MG63 (cell line): ENCODE data around the gene RNU2-1. TPM values are rescaled to one million over a fixed set of nuclear protein-coding genes. Genes with fewer than 3 reads are reported as not detected.
A peak's percentile ranks its signal among the peaks of the same experiment; 100 is the strongest.
"Not testable (repeated sequence)": the region's sequence is repeated elsewhere in the genome, so short reads cannot be mapped to it uniquely, and the experiment has no call there.

Experiments used
- DNase-seq: peaks from one replicate; pipeline ENCODE4 v3.0.0-alpha.2; 2020
- H3K27me3 ChIP-seq: fragments of 250-450 bp; sonication (Bioruptor Pico); 2 replicates; pipeline ENCODE4 v1.5.1; 2020; ENCODE audit warnings: mild to moderate bottlenecking, moderate library complexity
- H3K36me3 ChIP-seq: fragments of 250-450 bp; sonication (Bioruptor Pico); 2 replicates; pipeline ENCODE4 v1.5.1; 2020; ENCODE audit warnings: mild to moderate bottlenecking, moderate library complexity
- H3K4me3 ChIP-seq: fragments of 250-450 bp; sonication (Bioruptor Pico); 2 replicates; pipeline ENCODE4 v1.5.1; 2020; ENCODE audit warnings: mild to moderate bottlenecking, moderate library complexity
- H3K9me3 ChIP-seq: fragments of 250-450 bp; sonication (Bioruptor Pico); 2 replicates; pipeline ENCODE4 v1.5.1; 2020; ENCODE audit warnings: mild to moderate bottlenecking, moderate library complexity
- total RNA-seq: library from RNA; depleted of rRNA; stranded (reverse); fragments of >200 nt; shearing (Covaris generic); gene quantifications from 2 replicates; pipeline ENCODE4 v1.2.3, GENCODE V29; 2014; ENCODE audit warnings: low replicate concordance

Gene RNU2-1
- total RNA-seq, 1 experiment from 2014 or later: not detected

DNA sequence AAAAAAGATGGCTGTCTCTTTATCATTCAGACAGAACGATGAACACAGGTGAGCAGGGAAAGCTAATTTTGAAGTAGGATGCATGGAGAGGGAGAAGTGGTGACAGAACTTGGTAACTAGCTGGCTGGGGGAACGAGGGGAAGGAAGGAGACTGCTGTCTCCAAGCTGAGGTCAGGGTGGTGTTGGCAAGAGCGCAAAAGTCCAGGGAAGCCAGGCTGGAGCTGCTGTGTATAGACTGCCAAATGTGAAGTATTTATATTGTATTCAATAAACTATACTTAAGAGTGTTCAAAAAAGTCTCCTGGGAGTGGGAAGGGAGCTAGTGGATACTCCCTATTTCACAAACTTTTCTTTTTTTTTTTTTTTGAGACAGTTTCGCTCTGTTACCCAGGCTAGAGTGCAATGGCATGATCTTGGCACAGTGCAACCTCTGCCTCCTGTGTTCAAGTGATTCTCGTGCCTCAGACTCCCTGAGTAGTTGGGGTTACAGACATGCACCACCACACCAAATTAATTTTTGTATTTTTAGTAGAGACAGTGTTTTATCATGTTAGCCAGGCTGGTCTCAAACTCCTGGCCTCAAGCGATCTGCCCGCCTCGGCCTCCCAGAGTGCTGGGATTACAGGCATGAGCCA lies 13.9 kb downstream of the RNU2-1 start:
- H3K36me3 ChIP-seq: peaks cover 3% of the 10 kb centered on the region; the same call in 1 of the 2 replicates

DNA sequence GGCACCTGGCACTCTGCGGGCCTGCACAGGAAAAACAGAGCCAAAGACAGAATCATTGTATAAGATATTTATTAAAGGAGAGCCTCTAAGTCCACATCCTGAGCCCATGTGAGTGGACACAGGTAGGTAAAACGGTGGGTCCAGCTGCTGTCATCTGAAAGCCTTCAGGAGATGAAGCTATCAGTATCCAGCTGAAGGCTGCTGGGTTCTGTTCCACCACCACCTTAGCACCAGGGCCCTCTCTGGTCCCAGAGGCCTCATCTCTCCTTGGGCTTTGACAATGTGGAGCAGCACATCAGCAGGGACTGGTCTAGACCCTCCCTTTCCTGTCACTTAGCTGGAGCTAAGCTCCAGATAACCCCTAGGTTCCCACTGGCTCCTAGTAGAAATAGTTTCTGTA lies 14.8 kb downstream of the RNU2-1 start:
- Histone ChIP-seq H3K27me3 (no peaks in the 10 kb centered on the region), H3K4me3 (no peak overlapping the region), H3K9me3 (no peaks in the 10 kb centered on the region), H3K36me3 (peaks cover 3% of the 10 kb centered on the region; the same call in 1 of the 2 replicates)
- DNase-seq: no peak

More for the DNA sequence above, 13.9 kb downstream of the RNU2-1 start:
- Histone ChIP-seq H3K9me3 (no peaks in the 10 kb centered on the region), H3K4me3 (no peak overlapping the region), H3K27me3 (no peaks in the 10 kb centered on the region)
- DNase-seq: no peak

DNA sequence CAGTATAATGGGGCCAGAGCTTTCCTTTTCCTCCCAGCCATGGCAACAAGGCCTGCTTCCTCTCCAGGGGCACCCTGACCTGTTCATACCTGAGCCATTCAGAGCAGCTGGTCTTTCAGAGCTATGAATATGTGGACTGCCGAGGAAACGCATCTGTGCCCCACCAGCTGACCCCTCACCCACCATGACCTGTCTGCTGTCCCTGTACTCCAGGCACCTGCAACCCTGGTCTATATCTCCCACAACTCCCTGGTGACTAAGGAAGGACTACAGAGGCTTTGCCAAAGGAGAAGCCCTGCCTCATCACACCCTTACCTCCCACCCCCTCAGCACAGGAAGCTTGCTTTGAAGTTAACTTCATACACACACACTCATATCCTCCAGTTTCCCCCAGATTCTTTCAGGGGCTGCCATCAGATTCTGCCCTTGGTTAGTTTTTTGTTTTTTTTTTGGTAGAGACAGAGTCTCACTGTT lies 16.1 kb downstream of the RNU2-1 start:
- Histone ChIP-seq H3K4me3 (no peak overlapping the region), H3K9me3 (no peaks in the 10 kb centered on the region), H3K36me3 (peaks cover 6% of the 10 kb centered on the region), H3K27me3 (no peaks in the 10 kb centered on the region)
- DNase-seq: no peak

GRCh38 chr17:43216762-43217613 lies 16.8 kb downstream of the RNU2-1 start:
- H3K27me3 ChIP-seq: no peaks in the 10 kb centered on the region
- DNase-seq: no peak
- peaks cover 6% of the 10 kb centered on the region for H3K36me3 ChIP-seq
- no peak overlapping the region for H3K4me3 ChIP-seq
- H3K9me3 ChIP-seq: no peaks in the 10 kb centered on the region

- H3K27me3 ChIP-seq: no peaks in the 10 kb centered on the region
- H3K4me3 ChIP-seq: no peak overlapping the region
- DNase-seq: no peak
- peaks cover 7% of the 10 kb centered on the region for H3K36me3 ChIP-seq
- H3K9me3 ChIP-seq: no peaks in the 10 kb centered on the region
Measured at GRCh38 chr17:43216369-43216761, 17.4 kb downstream of the RNU2-1 start.

DNA sequence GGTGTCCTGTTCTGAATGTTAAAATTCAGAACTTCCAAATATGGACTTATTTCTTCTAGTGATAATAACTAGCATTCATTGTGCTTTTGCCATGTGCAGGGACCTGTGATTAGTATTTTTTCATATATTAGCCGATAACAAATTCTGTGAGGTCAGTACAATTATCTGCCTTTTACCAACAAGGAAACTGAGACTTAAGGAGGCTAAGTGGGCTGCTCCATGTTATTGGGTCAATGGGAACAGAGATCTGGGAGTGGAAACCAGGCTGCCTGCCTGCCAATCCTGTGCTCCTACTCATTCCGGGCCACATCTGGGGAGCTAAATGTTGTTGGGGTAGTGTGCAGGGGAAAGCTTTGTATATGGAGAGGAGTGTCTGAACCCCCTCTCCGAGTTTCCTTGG lies 18.4 kb downstream of the RNU2-1 start:
- H3K36me3 ChIP-seq: peaks cover 16% of the 10 kb centered on the region
- H3K4me3 ChIP-seq: no peak overlapping the region
- no peaks in the 10 kb centered on the region for H3K27me3 ChIP-seq
- no peaks in the 10 kb centered on the region for H3K9me3 ChIP-seq
- no peak for DNase-seq

DNA sequence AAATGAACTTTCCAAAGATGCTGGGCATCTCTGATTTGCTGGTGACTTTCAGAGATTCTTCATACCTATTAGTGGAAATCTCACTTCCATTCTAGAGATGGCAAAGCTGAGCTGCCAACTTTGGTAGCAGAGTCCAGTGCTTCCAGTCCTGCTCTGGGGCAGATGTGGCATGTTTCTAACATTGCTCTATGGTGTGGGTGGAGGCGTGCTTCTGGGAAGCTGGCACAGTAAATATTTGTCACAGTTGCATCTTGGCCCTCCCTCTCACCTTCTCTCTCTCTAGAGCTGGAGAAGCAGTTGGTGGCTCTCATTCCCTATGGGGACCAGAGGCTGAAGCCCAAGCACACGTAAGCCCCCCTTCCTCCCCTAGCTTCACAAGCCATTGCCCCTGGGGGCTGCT lies 20.2 kb downstream of the RNU2-1 start:
- Histone ChIP-seq H3K4me3 (no peak overlapping the region), H3K36me3 (peaks cover 26% of the 10 kb centered on the region), H3K9me3 (no peaks in the 10 kb centered on the region), H3K27me3 (no peaks in the 10 kb centered on the region)
- no peak for DNase-seq

GRCh38 chr17:43212641-43213490 lies 20.9 kb downstream of the RNU2-1 start:
- no peaks in the 10 kb centered on the region for H3K9me3 ChIP-seq
- peaks cover 31% of the 10 kb centered on the region for H3K36me3 ChIP-seq
- peak overlapping the region; percentile 62 for H3K4me3 ChIP-seq
- DNase-seq: no peak
- no peaks in the 10 kb centered on the region for H3K27me3 ChIP-seq

DNA sequence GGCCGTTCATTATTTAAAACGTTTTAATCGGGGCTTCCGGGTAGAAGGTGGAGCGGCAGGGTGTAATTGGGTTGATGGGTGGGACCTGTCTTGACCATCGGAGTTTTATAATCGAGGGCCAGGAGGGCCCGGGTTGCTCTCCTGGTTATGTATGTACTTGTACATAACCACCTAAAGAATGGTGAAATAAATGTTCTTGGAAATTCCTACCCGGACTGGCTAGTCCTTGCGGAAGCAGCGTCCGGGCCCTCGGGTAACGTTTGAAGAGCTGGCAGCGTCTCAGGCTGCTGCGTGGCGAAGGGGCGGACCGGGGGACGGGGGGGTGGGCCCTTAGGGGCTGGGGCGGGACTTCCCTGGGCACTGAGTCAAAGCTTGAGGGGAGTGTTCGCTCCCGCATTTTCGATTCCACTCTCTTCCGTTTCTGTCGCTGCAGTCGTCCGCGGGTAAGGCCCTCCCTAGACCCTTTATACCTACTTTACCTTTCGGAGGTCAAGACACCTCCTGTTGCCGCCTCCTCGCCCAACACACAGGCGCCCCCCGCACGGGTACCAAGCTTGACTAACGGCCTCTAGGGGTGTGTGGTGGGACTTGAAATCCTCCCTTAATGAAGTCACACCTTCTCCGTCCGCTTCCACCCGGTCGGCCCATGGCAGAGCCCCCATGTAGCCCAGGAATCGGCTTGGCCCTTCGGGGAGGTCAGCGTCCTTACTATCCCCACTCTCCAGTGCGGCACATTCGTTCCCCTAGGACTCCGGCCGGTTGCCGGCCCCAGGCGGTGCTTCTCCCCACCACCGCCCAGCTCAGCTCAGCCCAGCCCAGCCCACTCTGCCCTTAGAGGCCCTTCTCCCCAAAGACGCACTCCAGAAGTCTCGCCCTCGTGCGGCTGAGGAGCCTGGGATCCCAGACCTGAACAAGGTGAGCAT lies 22.0 kb downstream of the RNU2-1 start, which contains the start of gene TMEM106A:
Gene TMEM106A (plus strand): TSS at position 396 of the 923 bp plus-strand sequence. CDS start 1,167 bp downstream, outside the sequence.
- H3K36me3 ChIP-seq: peaks cover 34% of the 10 kb centered on the region
- no peaks in the 10 kb centered on the region for H3K9me3 ChIP-seq
- H3K4me3 ChIP-seq: peak within 1 kb of the TSS; percentile 62
- peak; percentile 68 for DNase-seq
- no peaks in the 10 kb centered on the region for H3K27me3 ChIP-seq

- Histone ChIP-seq H3K36me3 (peaks cover 34% of the 10 kb centered on the region), H3K27me3 (no peaks in the 10 kb centered on the region), H3K4me3 (peak overlapping the region; percentile 62), H3K9me3 (no peaks in the 10 kb centered on the region)
- DNase-seq: no peak
Measured at GRCh38 chr17:43211123-43211479, 22.7 kb downstream of the RNU2-1 start.

GRCh38 chr17:43210576-43210975 lies 23.2 kb downstream of the RNU2-1 start:
- no peak overlapping the region for H3K4me3 ChIP-seq
- DNase-seq: no peak
- no peaks in the 10 kb centered on the region for H3K9me3 ChIP-seq
- H3K27me3 ChIP-seq: no peaks in the 10 kb centered on the region
- peaks cover 31% of the 10 kb centered on the region for H3K36me3 ChIP-seq

DNA sequence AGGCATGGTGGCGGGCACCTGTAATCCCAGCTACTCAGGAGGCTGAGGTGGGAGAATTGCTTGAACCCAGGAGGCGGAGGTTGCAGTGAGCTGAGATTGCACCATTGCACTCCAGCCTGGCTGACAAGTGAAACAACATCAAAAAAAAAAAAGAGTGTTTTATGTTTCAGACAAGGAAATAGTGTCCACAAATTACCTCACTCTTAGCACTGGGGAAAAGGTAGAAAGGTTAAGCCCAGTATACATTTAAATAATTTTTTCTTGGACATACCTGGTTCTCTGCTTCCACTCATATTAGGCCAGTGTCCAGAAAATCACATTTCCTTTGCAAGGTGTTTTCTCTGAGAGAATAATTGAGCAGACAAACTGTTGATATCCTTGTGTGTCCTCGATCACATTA lies 30.8 kb downstream of the RNU2-1 start:
- peaks cover 58% of the 10 kb centered on the region for H3K36me3 ChIP-seq
- not testable (repeated sequence) for DNase-seq, H3K27me3 ChIP-seq

DNA sequence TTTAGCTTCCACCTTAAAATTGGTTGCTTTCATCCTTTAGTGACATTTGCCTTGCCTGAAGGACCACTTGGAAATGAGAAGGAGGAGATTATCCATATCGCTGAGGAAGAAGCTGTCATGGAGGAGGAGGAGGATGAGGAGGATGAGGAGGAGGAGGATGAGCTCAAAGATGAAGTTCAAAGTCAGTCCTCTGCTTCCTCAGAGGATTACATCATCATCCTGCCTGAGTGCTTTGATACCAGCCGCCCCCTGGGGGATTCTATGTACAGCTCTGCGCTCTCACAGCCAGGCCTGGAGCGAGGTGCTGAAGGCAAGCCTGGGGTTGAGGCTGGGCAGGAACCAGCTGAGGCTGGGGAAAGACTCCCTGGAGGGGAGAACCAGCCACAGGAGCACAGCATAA lies 33.6 kb downstream of the RNU2-1 start:
- no peaks in the 10 kb centered on the region for H3K27me3 ChIP-seq
- H3K4me3 ChIP-seq: no peak overlapping the region
- H3K36me3 ChIP-seq: peaks cover 66% of the 10 kb centered on the region
- H3K9me3 ChIP-seq: no peaks in the 10 kb centered on the region
- no peak for DNase-seq

More for the DNA sequence above, 30.8 kb downstream of the RNU2-1 start:
- not testable (repeated sequence) for H3K4me3 ChIP-seq, H3K9me3 ChIP-seq

- no peak for DNase-seq
- Histone ChIP-seq H3K27me3 (no peaks in the 10 kb centered on the region), H3K9me3 (no peaks in the 10 kb centered on the region), H3K36me3 (peaks cover 67% of the 10 kb centered on the region), H3K4me3 (no peak overlapping the region)
Measured at GRCh38 chr17:43199633-43200032, 34.1 kb downstream of the RNU2-1 start.

- no peak for DNase-seq
- H3K9me3 ChIP-seq: no peaks in the 10 kb centered on the region
- peaks cover 68% of the 10 kb centered on the region for H3K36me3 ChIP-seq
- H3K27me3 ChIP-seq: no peaks in the 10 kb centered on the region
- H3K4me3 ChIP-seq: no peak overlapping the region
Measured at GRCh38 chr17:43193251-43193650, 40.5 kb downstream of the RNU2-1 start.

GRCh38 chr17:43186656-43187055 lies 47.1 kb downstream of the RNU2-1 start:
- not testable (repeated sequence) for H3K27me3 ChIP-seq, H3K9me3 ChIP-seq, DNase-seq, H3K4me3 ChIP-seq
- H3K36me3 ChIP-seq: peaks cover 49% of the 10 kb centered on the region
